Transverse colon (tissue), 4 donors: ENCODE results near the gene ADAMTS3.

Experiments
- CTCF ChIP-seq, 5 experiments: fragments of 200-600 bp in 3 of 5; fragments of 450-650 bp in 2 of 5; sonication (generic) in 3 of 5; IDR thresholded peaks; 1 replicate in 2 of 5; 2 replicates in 3 of 5; pipeline ENCODE4 v1.5.1; 2016 to 2017; ENCODE audit warnings: antibody characterized with exemption in 5 of 5, inconsistent platforms in 3 of 5, mild to moderate bottlenecking in 2 of 5, moderate library complexity in 1 of 5
- POLR2A ChIP-seq: fragments of 450-650 bp; IDR thresholded peaks from one replicate; pipeline ENCODE4 v1.6.1; 2016; ENCODE audit warnings: antibody characterized with exemption, mild to moderate bottlenecking, moderate library complexity
- POLR2AphosphoS5 ChIP-seq, 3 donors: sonication (generic); formaldehyde crosslinking; IDR thresholded peaks; one replicate each; pipeline ENCODE4 v1.6.1; 2016; ENCODE audit warnings: antibody characterized with exemption in 3 of 3

DNA sequence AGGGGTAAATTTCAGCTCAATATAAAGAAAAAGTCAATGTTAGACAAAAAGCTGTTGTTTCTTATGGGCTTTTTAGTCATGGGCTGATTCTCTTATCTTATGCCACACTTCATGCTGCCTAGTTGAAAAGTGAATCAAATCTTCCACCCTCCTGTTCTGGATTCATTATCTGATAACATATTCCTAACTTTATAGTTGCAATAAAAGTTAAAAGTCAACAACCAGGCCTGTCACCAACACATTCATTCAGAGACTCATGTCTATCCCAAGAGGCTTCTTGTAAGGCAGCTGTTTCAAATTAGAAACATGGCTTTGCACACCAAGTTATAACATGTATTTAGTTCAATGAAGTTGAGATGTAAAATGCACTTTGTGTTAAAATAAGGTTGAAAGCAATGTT lies 243.8 kb downstream of the ADAMTS3 start:
- TF ChIP-seq POLR2A (no peak), CTCF (IDR thresholded peaks at IDR 0.05) (no peak), POLR2AphosphoS5 (IDR thresholded peaks at IDR 0.05) (no peak)
